22Rv1 (cell line): ENCODE data around the gene ASH1L.
"Not testable (repeated sequence)": the region's sequence is repeated elsewhere in the genome, so short reads cannot be mapped to it uniquely, and the experiment has no call there.

Experiments used
- ZFX ChIP-seq: fragments of 450-650 bp; IDR thresholded peaks from 2 replicates; pipeline ENCODE4 v1.6.1; 2017; ENCODE audit warnings: antibody characterized with exemption, borderline replicate concordance
- TF ChIP-seq, protein P1 (sequence below): fragments of 450-650 bp; IDR thresholded peaks from 2 replicates; pipeline ENCODE4 v1.5.1; 2017; ENCODE audit warnings: mild to moderate bottlenecking

DNA sequence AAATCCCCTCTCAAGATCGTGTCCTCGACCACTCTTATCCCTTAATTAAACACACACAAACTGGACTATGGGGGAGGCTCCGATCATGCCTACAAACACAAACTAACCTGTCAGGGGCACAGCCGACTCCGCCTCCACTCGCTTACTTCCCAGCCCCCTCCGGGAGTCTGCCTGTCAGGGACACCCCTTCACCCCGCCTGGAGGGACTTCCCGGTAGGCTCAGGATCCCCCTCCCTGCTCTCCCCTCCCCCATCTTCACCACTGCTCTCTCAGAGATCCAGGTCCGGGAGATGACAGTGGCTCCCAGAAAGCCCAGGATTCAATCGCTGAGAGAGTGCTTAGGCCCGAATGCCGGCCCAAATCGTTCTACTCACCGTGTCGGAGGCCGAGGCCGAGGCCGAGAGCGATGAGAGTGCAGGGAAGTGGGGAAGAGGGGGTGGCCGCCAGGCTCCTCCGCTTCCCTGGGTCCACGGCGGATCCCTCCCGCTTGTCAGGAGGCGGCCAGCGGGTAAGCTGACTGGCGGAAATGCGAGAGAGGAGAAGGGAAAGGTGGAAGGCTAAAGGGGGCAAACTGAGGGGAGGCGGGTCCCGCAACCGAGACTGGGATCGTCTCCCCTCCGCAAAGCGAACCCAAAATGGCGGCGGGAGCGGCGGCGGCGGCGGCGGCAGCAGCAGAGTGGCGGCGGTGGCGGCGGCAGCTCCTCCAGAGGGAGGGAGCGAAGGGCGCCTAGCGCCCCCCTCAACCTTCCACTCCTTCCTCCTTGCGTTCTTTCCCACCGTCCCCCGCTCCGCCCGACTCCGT is 623 bp downstream of the ASH1L start:
- TF ChIP-seq, protein P1, sequence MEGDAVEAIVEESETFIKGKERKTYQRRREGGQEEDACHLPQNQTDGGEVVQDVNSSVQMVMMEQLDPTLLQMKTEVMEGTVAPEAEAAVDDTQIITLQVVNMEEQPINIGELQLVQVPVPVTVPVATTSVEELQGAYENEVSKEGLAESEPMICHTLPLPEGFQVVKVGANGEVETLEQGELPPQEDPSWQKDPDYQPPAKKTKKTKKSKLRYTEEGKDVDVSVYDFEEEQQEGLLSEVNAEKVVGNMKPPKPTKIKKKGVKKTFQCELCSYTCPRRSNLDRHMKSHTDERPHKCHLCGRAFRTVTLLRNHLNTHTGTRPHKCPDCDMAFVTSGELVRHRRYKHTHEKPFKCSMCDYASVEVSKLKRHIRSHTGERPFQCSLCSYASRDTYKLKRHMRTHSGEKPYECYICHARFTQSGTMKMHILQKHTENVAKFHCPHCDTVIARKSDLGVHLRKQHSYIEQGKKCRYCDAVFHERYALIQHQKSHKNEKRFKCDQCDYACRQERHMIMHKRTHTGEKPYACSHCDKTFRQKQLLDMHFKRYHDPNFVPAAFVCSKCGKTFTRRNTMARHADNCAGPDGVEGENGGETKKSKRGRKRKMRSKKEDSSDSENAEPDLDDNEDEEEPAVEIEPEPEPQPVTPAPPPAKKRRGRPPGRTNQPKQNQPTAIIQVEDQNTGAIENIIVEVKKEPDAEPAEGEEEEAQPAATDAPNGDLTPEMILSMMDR, result not testable (repeated sequence)
- TF ChIP-seq ZFX, result not testable (repeated sequence)
